ENCODE measurements around the gene SLC2A4. TPM values are rescaled to one million over a fixed set of nuclear protein-coding genes. Genes with fewer than 3 reads are reported as not detected.

Gene SLC2A4
- total and polyA plus RNA-seq, 2 donors from 2014 or later: 2.8 to 4.2 TPM

DNA sequence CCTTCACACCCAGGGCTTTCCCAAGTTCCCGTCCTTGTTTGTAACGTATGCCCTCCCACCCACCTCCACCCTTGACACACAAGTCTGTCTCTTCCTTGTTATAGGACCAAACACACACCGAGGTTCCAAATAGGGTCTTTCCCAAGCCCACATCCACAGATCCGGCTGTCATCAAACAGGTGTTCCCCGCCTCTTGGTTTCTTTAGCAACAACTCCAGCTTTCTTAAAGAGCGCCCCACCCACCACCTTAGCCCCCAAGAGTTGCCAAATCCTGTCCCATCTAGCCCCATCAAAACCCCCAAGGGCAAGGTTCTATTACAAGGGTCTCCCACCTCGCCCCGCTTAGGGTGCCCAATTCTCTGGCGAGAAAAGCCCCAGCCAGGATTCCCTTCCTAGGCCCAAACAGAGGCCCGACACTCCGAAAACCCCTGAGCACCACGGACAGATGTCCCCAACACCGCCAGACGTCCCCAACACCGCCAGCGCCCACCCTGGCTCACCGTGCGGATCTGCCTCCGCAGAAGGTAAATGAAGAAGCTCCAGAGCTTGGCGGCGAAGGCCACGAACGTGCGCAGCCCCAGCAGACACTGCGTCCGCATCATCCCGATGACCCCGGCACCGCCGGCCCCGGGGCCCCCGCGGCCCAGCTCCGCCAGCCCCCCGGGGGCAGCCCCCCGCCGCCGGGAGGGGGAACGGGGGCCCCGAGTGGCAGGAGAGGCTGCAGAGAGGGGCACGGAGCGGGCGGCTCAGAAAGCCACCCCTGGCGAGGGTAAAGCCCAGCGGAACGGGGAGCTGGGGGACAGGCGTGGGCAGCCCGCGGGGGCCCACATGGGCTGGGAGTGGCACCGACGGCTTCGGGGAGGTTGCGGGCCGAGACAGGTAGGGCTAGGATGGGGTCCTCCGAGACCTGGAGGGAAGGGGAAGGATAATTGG lies 30.6 kb upstream of the SLC2A4 start:
- intact Hi-C loops (cut with DNase I): no loop called here
- H3K27ac ChIP-seq (ENCODE audit: low read depth in 2 of 2, low read length in 2 of 2): peak overlapping the region; percentile 99 to 100
- no peaks in the 10 kb centered on the region for H3K9me3 ChIP-seq (ENCODE audit: control insufficient read depth in 2 of 3, insufficient read depth in 1 of 3, low read length in 3 of 3)
- FAIRE-seq: no peak
- peaks cover 3 to 21% (median 10%) of the 10 kb centered on the region in 3 donors for H3K36me3 ChIP-seq (ENCODE audit: control insufficient read depth in 2 of 3, insufficient read depth in 3 of 3, low read length in 3 of 3)
- peak overlapping the region; percentile 57 to 97 (median 91) for H3K9ac ChIP-seq (ENCODE audit: low read length in 3 of 3)
- no peaks in the 10 kb centered on the region for H3K27me3 ChIP-seq (ENCODE audit: control insufficient read depth, insufficient read depth, low read length)
- DNase-seq: peak in 2 of 5 donors; percentile 35 to 72
- TF ChIP-seq, protein P1, sequence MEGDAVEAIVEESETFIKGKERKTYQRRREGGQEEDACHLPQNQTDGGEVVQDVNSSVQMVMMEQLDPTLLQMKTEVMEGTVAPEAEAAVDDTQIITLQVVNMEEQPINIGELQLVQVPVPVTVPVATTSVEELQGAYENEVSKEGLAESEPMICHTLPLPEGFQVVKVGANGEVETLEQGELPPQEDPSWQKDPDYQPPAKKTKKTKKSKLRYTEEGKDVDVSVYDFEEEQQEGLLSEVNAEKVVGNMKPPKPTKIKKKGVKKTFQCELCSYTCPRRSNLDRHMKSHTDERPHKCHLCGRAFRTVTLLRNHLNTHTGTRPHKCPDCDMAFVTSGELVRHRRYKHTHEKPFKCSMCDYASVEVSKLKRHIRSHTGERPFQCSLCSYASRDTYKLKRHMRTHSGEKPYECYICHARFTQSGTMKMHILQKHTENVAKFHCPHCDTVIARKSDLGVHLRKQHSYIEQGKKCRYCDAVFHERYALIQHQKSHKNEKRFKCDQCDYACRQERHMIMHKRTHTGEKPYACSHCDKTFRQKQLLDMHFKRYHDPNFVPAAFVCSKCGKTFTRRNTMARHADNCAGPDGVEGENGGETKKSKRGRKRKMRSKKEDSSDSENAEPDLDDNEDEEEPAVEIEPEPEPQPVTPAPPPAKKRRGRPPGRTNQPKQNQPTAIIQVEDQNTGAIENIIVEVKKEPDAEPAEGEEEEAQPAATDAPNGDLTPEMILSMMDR (IDR thresholded peaks at IDR 0.05; ENCODE audit: borderline replicate concordance, extremely low read depth, insufficient read depth): no peak
- H3K4me3 ChIP-seq (ENCODE audit: low read length in 3 of 3): peak overlapping the region; percentile 62 to 86 (median 73)
- peaks cover 5 to 25% (median 19%) of the 10 kb centered on the region in 3 donors for H3K4me1 ChIP-seq (ENCODE audit: control insufficient read depth in 2 of 3, insufficient read depth in 2 of 3, low read depth in 1 of 3, low read length in 3 of 3)

- Histone ChIP-seq H3K36me3 (ENCODE audit: control insufficient read depth in 2 of 3, insufficient read depth in 3 of 3, low read length in 3 of 3) (peaks cover 0 to 13% (median 7%) of the 10 kb centered on the region in 3 donors), H3K27ac (ENCODE audit: low read depth in 2 of 2, low read length in 2 of 2) (peak within 1 kb of the TSS; percentile 99 to 100), H3K9ac (ENCODE audit: low read length in 3 of 3) (peak within 1 kb of the TSS; percentile 57 to 97 (median 91)), H3K27me3 (ENCODE audit: control insufficient read depth, insufficient read depth, low read length) (no peaks in the 10 kb centered on the region), H3K4me1 (ENCODE audit: control insufficient read depth in 2 of 3, insufficient read depth in 2 of 3, low read depth in 1 of 3, low read length in 3 of 3) (peaks cover 5 to 25% (median 19%) of the 10 kb centered on the region in 3 donors), H3K9me3 (ENCODE audit: control insufficient read depth in 2 of 3, insufficient read depth in 1 of 3, low read length in 3 of 3) (no peaks in the 10 kb centered on the region), H3K4me3 (ENCODE audit: low read length in 3 of 3) (peak within 1 kb of the TSS; percentile 73 to 90 (median 86))
- DNase-seq: peak in 4 of 5 donors; percentile 99 to 100 (median 100)
- FAIRE-seq: peak; percentile 93
- intact Hi-C loops (cut with DNase I): no loop called here
- TF ChIP-seq, protein P1 (IDR thresholded peaks at IDR 0.05; ENCODE audit: borderline replicate concordance, extremely low read depth, insufficient read depth): no peak
Observed at GRCh38 chr17:7251661-7252175, 29.8 kb upstream of the SLC2A4 start, which contains the start of gene CTDNEP1. CTDNEP1 (minus strand) TSS chr17:7251734; CDS start chr17:7251296, 438 bp downstream.

DNA sequence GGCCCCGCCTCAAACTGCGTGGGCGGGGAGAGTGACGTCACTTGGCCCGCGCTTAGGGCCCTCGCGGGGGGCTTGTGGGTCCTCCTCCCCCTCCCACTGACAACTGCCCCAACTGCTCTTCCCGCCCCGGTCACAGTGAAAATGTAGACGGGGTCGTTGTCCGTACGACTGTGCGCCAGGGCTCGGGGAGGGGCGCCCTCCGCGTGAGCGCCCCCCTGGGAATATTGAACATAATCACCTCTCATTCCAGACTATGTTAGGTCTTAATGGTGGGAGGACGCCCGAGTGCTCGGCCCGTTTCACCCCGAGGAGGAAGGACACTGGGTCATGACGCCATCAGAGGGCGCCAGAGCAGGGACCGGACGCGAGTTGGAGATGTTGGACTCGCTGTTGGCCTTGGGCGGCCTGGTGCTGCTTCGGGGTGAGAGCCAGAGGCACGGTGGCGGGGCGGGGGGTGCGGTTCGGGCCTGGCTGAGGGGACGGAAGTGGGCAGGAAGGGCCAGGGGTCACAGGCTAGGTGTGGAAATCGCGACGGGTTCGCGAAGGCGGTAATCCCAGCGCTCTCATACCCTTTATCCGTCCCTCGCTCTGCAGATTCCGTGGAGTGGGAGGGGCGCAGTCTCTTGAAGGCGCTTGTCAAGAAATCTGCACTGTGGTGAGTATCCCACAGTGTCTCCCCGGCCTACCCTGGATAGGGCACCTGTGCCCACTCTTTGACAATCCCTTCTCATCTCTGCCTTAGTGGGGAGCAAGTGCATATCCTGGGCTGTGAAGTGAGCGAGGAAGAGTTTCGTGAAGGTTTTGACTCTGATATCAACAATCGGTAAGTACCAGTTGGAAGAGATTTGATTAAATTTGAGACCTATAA lies 29.1 kb upstream of the SLC2A4 start, which contains the start of gene ELP5:
TSS of gene ELP5 (plus strand) at position 40 of the 868 bp plus-strand sequence. CDS start at position 376, 336 bp downstream.
- Histone ChIP-seq H3K4me3 (ENCODE audit: low read length in 3 of 3) (peak within 1 kb of the TSS; percentile 73 to 90 (median 86)), H3K36me3 (ENCODE audit: control insufficient read depth in 2 of 3, insufficient read depth in 3 of 3, low read length in 3 of 3) (peaks cover 0 to 19% (median 6%) of the 10 kb centered on the region in 3 donors), H3K4me1 (ENCODE audit: control insufficient read depth in 2 of 3, insufficient read depth in 2 of 3, low read depth in 1 of 3, low read length in 3 of 3) (peaks cover 5 to 25% (median 19%) of the 10 kb centered on the region in 3 donors), H3K27ac (ENCODE audit: low read depth in 2 of 2, low read length in 2 of 2) (peak within 1 kb of the TSS; percentile 99 to 100), H3K27me3 (ENCODE audit: control insufficient read depth, insufficient read depth, low read length) (no peaks in the 10 kb centered on the region), H3K9ac (ENCODE audit: low read length in 3 of 3) (peak within 1 kb of the TSS; percentile 57 to 97 (median 91)), H3K9me3 (ENCODE audit: control insufficient read depth in 2 of 3, insufficient read depth in 1 of 3, low read length in 3 of 3) (no peaks in the 10 kb centered on the region)
- DNase-seq (peak; percentile 95 to 100 (median 97)), FAIRE-seq (no peak)
- TF ChIP-seq, protein P1 (IDR thresholded peaks at IDR 0.05; ENCODE audit: borderline replicate concordance, extremely low read depth, insufficient read depth): peak; percentile 31
- intact Hi-C loops (cut with DNase I): no loop called here

Data from kidney (tissue), 14 donors.